ENCODE data around the gene ZSCAN9. TPM values are rescaled to one million over a fixed set of nuclear protein-coding genes. Genes with fewer than 3 reads are reported as not detected.
A peak's percentile ranks its signal among the peaks of the same experiment; 100 is the strongest.

ZSCAN9 gene
- total and polyA plus RNA-seq, 9 of the 15 experiments (the other 6 are each of a cell fraction or from before 2014, with no cell fraction given) = 18.8 to 48.9 (median 28.7) TPM

DNA sequence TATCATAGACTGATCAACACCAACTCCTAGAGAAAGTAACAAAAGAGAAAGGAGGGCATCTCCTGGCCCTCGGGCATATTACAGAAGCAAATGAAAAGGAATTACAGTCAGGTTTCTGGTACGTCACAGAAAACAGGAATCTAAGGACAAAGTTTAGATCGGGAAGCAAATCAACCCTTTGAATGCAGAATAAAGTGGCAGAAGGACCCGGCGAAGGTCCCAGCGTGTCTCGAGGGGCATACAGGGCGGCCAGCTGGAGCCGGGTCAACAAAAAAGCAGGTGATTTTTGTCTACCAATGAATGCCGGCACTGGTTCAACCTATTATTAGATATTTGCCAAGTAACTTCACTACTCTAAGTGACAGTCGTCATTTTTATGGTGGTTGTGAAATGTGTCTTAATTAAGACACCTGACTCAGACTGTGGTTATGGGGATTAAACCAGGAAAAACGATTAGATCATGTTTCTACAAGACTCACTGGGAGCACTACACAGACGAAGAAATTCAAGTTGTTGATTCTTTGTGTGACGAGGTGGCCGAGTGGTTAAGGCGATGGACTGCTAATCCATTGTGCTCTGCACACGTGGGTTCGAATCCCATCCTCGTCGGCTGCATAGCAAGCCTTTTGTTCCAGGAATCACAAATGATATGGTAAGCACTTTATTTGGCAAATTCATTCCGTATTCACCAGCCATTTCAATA is 12.4 kb upstream of the ZSCAN9 start (continued):
- TF ChIP-seq, protein P1, sequence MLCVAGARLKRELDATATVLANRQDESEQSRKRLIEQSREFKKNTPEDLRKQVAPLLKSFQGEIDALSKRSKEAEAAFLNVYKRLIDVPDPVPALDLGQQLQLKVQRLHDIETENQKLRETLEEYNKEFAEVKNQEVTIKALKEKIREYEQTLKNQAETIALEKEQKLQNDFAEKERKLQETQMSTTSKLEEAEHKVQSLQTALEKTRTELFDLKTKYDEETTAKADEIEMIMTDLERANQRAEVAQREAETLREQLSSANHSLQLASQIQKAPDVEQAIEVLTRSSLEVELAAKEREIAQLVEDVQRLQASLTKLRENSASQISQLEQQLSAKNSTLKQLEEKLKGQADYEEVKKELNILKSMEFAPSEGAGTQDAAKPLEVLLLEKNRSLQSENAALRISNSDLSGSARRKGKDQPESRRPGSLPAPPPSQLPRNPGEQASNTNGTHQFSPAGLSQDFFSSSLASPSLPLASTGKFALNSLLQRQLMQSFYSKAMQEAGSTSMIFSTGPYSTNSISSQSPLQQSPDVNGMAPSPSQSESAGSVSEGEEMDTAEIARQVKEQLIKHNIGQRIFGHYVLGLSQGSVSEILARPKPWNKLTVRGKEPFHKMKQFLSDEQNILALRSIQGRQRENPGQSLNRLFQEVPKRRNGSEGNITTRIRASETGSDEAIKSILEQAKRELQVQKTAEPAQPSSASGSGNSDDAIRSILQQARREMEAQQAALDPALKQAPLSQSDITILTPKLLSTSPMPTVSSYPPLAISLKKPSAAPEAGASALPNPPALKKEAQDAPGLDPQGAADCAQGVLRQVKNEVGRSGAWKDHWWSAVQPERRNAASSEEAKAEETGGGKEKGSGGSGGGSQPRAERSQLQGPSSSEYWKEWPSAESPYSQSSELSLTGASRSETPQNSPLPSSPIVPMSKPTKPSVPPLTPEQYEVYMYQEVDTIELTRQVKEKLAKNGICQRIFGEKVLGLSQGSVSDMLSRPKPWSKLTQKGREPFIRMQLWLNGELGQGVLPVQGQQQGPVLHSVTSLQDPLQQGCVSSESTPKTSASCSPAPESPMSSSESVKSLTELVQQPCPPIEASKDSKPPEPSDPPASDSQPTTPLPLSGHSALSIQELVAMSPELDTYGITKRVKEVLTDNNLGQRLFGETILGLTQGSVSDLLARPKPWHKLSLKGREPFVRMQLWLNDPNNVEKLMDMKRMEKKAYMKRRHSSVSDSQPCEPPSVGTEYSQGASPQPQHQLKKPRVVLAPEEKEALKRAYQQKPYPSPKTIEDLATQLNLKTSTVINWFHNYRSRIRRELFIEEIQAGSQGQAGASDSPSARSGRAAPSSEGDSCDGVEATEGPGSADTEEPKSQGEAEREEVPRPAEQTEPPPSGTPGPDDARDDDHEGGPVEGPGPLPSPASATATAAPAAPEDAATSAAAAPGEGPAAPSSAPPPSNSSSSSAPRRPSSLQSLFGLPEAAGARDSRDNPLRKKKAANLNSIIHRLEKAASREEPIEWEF (CRISPR knock-in tag; IDR thresholded peaks at IDR 0.05) = 0 out of 2 replicates have a peak, but pooled peaks have one; percentile 12
- no peak for TF ChIP-seq XRCC4 (IDR thresholded peaks at IDR 0.05; ENCODE audit: extremely low read depth, insufficient read depth, insufficient read length)
- TF ChIP-seq FOXA3 (CRISPR knock-in tag; conservative IDR thresholded peaks at IDR 0.05 in 1 of 2, IDR thresholded peaks at IDR 0.05 in 1 of 2) = peak; percentile 82 to 87
- peak; percentile 54 for TF ChIP-seq CTBP1 (IDR thresholded peaks at IDR 0.05; ENCODE audit: borderline replicate concordance)
- TF ChIP-seq, protein P2, sequence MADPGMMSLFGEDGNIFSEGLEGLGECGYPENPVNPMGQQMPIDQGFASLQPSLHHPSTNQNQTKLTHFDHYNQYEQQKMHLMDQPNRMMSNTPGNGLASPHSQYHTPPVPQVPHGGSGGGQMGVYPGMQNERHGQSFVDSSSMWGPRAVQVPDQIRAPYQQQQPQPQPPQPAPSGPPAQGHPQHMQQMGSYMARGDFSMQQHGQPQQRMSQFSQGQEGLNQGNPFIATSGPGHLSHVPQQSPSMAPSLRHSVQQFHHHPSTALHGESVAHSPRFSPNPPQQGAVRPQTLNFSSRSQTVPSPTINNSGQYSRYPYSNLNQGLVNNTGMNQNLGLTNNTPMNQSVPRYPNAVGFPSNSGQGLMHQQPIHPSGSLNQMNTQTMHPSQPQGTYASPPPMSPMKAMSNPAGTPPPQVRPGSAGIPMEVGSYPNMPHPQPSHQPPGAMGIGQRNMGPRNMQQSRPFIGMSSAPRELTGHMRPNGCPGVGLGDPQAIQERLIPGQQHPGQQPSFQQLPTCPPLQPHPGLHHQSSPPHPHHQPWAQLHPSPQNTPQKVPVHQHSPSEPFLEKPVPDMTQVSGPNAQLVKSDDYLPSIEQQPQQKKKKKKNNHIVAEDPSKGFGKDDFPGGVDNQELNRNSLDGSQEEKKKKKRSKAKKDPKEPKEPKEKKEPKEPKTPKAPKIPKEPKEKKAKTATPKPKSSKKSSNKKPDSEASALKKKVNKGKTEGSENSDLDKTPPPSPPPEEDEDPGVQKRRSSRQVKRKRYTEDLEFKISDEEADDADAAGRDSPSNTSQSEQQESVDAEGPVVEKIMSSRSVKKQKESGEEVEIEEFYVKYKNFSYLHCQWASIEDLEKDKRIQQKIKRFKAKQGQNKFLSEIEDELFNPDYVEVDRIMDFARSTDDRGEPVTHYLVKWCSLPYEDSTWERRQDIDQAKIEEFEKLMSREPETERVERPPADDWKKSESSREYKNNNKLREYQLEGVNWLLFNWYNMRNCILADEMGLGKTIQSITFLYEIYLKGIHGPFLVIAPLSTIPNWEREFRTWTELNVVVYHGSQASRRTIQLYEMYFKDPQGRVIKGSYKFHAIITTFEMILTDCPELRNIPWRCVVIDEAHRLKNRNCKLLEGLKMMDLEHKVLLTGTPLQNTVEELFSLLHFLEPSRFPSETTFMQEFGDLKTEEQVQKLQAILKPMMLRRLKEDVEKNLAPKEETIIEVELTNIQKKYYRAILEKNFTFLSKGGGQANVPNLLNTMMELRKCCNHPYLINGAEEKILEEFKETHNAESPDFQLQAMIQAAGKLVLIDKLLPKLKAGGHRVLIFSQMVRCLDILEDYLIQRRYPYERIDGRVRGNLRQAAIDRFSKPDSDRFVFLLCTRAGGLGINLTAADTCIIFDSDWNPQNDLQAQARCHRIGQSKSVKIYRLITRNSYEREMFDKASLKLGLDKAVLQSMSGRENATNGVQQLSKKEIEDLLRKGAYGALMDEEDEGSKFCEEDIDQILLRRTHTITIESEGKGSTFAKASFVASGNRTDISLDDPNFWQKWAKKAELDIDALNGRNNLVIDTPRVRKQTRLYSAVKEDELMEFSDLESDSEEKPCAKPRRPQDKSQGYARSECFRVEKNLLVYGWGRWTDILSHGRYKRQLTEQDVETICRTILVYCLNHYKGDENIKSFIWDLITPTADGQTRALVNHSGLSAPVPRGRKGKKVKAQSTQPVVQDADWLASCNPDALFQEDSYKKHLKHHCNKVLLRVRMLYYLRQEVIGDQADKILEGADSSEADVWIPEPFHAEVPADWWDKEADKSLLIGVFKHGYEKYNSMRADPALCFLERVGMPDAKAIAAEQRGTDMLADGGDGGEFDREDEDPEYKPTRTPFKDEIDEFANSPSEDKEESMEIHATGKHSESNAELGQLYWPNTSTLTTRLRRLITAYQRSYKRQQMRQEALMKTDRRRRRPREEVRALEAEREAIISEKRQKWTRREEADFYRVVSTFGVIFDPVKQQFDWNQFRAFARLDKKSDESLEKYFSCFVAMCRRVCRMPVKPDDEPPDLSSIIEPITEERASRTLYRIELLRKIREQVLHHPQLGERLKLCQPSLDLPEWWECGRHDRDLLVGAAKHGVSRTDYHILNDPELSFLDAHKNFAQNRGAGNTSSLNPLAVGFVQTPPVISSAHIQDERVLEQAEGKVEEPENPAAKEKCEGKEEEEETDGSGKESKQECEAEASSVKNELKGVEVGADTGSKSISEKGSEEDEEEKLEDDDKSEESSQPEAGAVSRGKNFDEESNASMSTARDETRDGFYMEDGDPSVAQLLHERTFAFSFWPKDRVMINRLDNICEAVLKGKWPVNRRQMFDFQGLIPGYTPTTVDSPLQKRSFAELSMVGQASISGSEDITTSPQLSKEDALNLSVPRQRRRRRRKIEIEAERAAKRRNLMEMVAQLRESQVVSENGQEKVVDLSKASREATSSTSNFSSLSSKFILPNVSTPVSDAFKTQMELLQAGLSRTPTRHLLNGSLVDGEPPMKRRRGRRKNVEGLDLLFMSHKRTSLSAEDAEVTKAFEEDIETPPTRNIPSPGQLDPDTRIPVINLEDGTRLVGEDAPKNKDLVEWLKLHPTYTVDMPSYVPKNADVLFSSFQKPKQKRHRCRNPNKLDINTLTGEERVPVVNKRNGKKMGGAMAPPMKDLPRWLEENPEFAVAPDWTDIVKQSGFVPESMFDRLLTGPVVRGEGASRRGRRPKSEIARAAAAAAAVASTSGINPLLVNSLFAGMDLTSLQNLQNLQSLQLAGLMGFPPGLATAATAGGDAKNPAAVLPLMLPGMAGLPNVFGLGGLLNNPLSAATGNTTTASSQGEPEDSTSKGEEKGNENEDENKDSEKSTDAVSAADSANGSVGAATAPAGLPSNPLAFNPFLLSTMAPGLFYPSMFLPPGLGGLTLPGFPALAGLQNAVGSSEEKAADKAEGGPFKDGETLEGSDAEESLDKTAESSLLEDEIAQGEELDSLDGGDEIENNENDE (IDR thresholded peaks at IDR 0.05; ENCODE audit: low read depth, low read length) = peak; percentile 38
- peak; percentile 99 for TF ChIP-seq POLR3G (IDR thresholded peaks at IDR 0.05; ENCODE audit: extremely low read depth, insufficient read length, insufficient replicate concordance)
- no peak for TF ChIP-seq PCBP1 (IDR thresholded peaks at IDR 0.05; ENCODE audit: low read depth, low read length, poor library complexity, severe bottlenecking)
- TF ChIP-seq, protein P3, sequence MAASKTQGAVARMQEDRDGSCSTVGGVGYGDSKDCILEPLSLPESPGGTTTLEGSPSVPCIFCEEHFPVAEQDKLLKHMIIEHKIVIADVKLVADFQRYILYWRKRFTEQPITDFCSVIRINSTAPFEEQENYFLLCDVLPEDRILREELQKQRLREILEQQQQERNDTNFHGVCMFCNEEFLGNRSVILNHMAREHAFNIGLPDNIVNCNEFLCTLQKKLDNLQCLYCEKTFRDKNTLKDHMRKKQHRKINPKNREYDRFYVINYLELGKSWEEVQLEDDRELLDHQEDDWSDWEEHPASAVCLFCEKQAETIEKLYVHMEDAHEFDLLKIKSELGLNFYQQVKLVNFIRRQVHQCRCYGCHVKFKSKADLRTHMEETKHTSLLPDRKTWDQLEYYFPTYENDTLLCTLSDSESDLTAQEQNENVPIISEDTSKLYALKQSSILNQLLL (CRISPR knock-in tag; IDR thresholded peaks at IDR 0.05; ENCODE audit: borderline replicate concordance) = no peak

Data from K562 (cell line).